ENCODE data around the gene DNAH6.

DNAH6 gene

GRCh38 chr2:84653302-84653701 lies 137.0 kb downstream of the DNAH6 start:
- intact Hi-C loops (cut with DNase I): no loop called here
- no peak for DNase-seq

- DNase-seq: no peak
- intact Hi-C loops (cut with DNase I): no loop called here
Observed at GRCh38 chr2:84654414-84654813, 138.1 kb downstream of the DNAH6 start.

DNA sequence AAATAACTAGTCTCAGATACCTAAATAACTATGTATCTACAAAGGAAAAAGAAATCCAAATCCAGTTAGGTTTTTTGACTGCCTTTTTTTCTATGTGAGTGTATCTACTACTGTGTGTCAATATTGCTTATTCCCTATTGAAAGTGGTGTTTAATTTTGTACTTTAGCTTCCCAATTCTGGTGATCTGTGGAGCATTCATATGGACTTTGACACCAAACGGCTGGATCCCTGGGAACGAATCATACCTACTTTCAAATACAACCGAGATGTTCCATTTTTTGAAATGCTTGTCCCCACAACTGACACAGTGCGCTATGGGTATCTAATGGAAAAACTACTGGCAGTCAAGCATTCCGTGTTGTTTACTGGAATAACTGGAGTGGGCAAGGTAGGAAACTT lies 152.8 kb downstream of the DNAH6 start:
- intact Hi-C loops (cut with DNase I): no loop called here
- DNase-seq: no peak

DNA sequence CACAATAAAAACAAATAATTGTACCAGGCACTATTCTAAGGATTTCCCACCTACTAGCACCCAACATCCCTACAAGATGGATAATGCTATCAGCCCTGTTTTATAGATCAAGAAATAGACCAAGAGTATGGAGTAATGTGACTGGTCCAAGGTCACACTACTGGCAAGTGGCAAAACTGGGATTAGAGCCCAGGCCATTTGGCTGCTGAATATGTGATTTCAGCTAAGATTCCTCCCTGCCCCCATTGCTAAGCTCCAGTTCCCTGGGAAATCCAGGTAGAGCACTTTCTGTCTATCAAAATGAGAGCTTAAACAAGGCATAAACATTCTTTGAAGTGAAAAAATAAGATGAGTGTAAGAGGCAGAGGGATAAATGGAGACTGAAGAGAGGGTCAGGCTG lies 157.8 kb downstream of the DNAH6 start:
- DNase-seq: no peak
- intact Hi-C loops (cut with DNase I): no loop called here

DNA sequence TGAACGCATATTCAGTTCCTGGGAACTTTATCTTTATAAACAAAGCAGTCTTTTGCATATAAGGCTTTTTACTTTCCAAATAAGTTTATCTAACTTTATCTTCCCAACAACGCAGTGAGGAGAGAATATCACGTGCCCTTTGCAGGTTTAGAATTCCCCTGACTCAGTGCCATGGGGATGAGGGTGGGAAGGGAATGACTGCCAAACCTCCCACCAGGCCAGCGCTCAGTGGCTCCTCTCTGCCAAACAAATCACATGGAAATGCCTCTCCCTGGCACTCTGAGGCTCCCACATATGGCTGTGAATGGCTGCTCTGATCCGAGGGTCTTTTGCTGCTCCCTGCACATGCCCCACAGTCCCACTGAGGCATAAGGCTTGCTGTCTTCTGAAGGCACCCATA lies 158.3 kb downstream of the DNAH6 start:
- peak in 30 of 42 donors; percentile 10 to 78 (median 49) for DNase-seq
- intact Hi-C loops (cut with DNase I): no loop called here

GRCh38 chr2:84676295-84676694 lies 160.0 kb downstream of the DNAH6 start:
- intact Hi-C loops (cut with DNase I): no loop called here
- DNase-seq: no peak

GRCh38 chr2:84678214-84678613 lies 161.9 kb downstream of the DNAH6 start:
- no peak for DNase-seq
- intact Hi-C loops (cut with DNase I): no loop called here

DNA sequence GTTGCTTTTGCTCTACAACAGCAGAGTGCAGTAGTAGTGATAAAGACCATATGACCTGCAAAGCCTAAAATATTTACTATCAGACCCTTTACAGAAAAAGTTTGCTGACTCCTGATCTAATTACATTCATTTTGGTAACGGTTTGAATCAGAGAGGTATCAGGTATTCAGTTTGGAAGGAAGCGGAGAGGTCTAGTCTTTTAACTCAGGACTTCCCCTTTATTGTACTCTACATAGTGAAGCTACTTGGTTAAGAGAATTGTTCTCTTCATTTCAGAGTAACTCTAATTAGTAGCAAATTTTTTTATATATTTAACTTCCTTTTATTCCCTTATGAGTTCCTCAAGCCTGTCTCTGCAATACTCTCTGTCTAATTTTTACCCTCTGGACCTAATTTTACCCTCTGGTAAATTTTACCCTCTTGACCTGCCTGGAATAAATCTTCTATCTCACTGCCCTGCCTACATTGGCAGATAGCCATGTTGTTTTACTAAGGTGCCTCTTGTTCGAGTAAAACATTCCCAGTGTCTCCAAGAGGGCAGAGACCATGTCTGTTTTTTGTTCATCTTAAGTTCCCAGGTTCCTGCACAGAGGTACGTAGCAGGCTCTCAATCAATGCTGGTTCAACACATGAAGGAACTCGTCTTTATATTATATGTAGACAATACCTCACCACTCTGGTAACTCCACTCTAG lies 170.6 kb downstream of the DNAH6 start:
- no peak for DNase-seq
- intact Hi-C loops (cut with DNase I): no loop called here

DNA sequence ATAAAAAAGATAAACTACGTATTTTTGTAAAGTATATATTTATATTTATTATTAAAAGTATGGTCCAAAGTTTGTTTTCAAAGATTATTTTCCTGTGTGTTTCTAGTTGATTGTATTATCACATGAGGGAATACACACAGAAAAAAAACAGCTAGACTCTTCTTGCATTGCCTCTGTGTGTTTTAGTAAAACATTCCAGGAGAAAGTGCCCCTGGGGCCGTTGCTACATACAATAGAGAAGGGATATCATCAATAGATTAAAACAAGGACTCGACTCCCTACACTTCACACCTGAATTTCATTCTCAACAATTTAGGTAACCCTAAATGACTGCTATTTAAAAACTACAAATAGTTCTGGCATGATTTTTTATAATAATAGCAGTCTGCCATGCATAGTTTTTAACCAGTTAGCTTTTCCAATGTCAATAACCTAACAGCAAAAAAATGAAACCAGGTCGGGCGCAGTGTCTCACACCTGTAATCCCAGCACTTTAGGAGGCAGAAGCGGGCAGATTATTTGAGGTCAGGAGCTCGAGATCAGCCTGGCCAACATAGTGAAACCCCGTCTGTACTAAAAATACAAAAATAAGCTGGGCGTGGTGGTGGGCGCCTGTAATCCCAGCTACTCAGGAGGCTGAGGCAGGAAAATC lies 171.3 kb downstream of the DNAH6 start:
- intact Hi-C loops (cut with DNase I): no loop called here
- DNase-seq: no peak

GRCh38 chr2:84690225-84690624 lies 173.9 kb downstream of the DNAH6 start:
- intact Hi-C loops (cut with DNase I): no loop called here
- DNase-seq: no peak

GRCh38 chr2:84694088-84694622 lies 177.9 kb downstream of the DNAH6 start:
- intact Hi-C loops (cut with DNase I): no loop called here
- peak in 1 of 42 donors; percentile 34 for DNase-seq

- intact Hi-C loops (cut with DNase I): no loop called here
- peak in 1 of 42 donors; percentile 28 for DNase-seq
Observed at GRCh38 chr2:84697895-84698294, 181.6 kb downstream of the DNAH6 start.

DNA sequence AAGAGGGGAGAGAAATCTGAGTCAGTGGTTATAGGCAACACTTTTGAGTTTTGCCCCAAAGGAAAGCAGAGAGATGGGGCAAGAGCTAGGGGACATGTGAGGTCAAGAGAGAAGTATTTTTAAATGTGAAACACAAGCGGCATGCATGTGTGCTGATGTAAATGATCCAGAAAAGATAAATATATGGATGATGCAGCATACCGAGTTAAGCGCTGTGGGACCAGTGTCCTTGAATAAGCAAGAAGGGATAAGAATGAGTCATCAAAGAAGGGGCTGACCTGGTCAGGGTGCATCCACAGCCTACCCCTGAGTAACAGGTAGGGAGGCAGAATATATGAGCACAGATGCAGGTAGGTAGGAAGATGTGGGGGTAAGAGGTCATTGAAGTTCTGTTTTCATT lies 183.7 kb downstream of the DNAH6 start:
- intact Hi-C loops (cut with DNase I): no loop called here
- peak in 1 of 42 donors; percentile 4 for DNase-seq

DNA sequence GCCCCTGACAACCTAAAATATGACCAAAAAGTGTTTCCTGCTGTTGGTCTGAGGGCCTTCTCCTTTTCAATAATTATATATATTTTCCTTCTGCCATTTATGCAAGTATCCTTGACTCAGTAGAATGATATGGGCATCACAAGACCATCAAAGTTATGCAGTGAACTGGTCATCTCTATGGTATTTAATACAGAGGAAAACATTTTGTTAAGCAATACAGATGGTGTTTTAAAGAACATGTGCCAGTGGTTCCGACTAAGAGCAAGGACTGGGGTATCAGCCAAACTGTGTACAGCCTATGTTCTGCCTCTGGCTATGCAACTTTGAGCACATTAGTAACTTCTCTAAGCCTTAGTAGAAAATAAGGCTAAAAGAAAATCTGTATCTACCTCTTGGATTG lies 185.6 kb downstream of the DNAH6 start:
- intact Hi-C loops (cut with DNase I): no loop called here
- peak in 1 of 42 donors; percentile 25 for DNase-seq

DNA sequence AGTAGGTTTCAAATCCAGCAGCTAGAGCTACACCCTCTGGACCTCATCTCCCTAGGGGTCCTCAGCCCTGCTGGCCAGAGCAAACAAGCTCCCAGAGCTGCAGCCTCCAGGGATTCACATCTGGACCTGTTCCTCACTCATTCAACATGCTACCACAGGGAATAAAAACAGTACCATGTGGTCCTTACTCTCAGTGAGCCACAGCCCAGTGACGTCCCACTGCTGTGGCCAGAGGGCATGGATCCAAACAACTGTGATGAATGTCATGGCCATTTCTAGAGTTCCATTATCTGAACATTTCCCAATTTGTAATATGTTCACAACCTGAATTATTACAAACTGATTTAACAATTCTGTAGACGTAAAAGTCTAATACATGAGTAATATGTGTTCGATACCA lies 186.6 kb downstream of the DNAH6 start:
- peak in 1 of 42 donors; percentile 10 for DNase-seq
- intact Hi-C loops (cut with DNase I): no loop called here

DNA sequence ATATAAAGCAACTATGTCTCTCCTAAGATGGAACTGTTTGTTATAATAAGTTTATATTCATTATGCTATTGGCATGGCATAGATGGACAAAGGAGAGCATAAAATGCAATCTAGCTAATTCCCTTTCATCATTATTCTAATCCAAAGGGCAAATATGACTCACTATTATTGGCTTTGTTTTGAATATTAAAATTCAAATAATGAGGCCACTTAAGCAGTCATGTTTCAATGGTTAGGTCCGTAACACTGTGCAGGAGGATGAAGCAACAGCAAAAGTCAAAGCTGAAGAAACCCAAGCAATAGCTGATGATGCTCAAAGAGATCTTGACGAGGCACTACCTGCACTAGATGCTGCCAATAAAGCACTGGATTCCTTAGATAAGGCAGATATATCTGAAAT lies 187.5 kb downstream of the DNAH6 start:
- intact Hi-C loops (cut with DNase I): no loop called here
- DNase-seq: no peak

DNA sequence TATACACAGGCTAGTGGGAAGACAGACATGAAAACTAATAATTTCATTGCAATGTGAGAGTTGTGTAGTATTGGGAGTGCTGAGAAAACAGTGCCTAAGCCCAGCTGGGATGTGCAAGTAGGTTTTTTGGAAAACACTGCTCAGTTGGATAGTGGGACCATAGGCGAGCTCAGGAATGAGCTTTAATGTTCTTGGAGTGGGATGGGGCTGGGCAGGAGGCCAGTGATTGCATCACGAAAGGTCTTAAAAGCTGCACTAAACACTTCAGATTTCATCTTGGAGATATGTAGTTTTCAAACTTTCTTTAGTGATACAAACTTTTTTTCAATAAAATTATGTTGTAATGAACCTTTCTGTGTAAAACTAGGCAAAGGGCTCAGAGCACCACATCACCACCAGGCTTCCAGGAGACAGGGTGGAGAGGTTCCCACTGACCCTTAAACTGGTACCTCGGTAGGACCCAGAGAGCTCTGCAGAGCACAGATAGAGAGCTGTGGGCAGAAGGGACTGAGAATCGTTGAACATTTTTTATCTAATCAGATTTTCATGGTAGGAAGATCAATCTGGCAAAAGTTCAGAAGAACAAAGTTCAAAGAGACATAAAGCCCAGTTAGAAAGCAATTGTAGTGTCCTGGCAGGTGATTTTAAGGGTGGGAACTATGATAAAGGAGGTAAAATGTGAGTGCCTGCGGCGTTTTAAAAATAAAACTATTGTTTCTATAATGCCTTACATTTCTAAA lies 188.4 kb downstream of the DNAH6 start:
- intact Hi-C loops (cut with DNase I): no loop called here
- DNase-seq: peak in 1 of 42 donors; percentile 10

GRCh38 chr2:84705858-84706257 lies 189.6 kb downstream of the DNAH6 start:
- no peak for DNase-seq
- intact Hi-C loops (cut with DNase I): no loop called here

- intact Hi-C loops (cut with DNase I): no loop called here
- no peak for DNase-seq
Observed at GRCh38 chr2:84708442-84708841, 192.1 kb downstream of the DNAH6 start.

DNA sequence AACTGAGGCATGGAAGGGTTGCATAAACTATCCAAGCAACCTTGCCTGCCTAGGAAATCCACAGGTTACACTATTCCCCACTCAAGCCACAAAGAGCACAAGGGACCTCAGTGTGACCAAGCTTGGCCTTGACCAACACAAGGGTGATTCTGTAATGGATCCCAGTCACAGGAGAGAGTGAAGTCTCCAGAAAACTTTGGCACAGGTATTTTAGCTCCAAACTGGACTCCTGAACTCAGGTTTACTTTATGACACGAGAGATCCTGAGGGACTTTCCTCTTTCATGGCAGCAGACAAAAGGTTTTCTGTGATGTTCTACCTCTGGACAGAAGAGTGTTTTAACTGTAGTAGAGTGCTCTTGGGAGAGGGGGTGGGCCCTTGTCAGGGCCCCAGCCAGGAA lies 195.4 kb downstream of the DNAH6 start:
- intact Hi-C loops (cut with DNase I): no loop called here
- DNase-seq: no peak

Measured in head of caudate nucleus (tissue), 42 donors.